IMR-90 (cell line): Measurements from ENCODE around the gene WRAP73. TPM values are rescaled to one million over a fixed set of nuclear protein-coding genes. Genes with fewer than 3 reads are reported as not detected.

Experiments used
- ATAC-seq: fragments of 200-7000 bp; cut with Tn5 transposase; 2 replicates; pipeline ENCODE4 v1.9.1; 2020; ENCODE audit warnings: low read depth, mild to moderate bottlenecking, moderate library complexity
- BruUV-seq: library from RNA; stranded (reverse); fragments of 400-500 nt; replicated peaks from 2 replicates; lab custom pipeline; 2021; lab: Mats Ljungman, UMichigan
- CTCF ChIA-PET: fragments of 300-600 bp; formaldehyde crosslinking; extraction: SDS; loops from one replicate; lab custom pipeline; 2021; ENCODE audit warnings: antibody characterized with exemption; lab: Yijun Ruan, JAX
- POLR2A ChIA-PET: fragments of 300-600 bp; sonication (Branson Sonifier 250); formaldehyde crosslinking; loops from one replicate; lab custom pipeline; 2022; ENCODE audit warnings: antibody characterized with exemption; ENCODE audit not compliant: unreplicated experiment; lab: Charles Lee
- DNase-seq: peaks from one replicate; pipeline ENCODE4 v3.0.0; 2013
- H2AFZ ChIP-seq: replicated peaks from 2 replicates; pipeline ENCODE3; 2013; ENCODE audit warnings: low read length, mild to moderate bottlenecking; ENCODE audit not compliant: poor library complexity
- H2AK5ac ChIP-seq: 2 replicates; pipeline ENCODE4 v1.6.1; 2013; ENCODE audit warnings: low read depth, low read length, inconsistent platforms
- H2AK9ac ChIP-seq: replicated peaks from 2 replicates; pipeline ENCODE3; 2013; ENCODE audit warnings: mild to moderate bottlenecking, low read depth, low read length, moderate library complexity; ENCODE audit not compliant: poor library complexity
- H2BK120ac ChIP-seq: 2 replicates; pipeline ENCODE4 v1.6.1; 2013; ENCODE audit warnings: low read depth, low read length, inconsistent platforms
- H2BK15ac ChIP-seq: 3 replicates; pipeline ENCODE4 v1.6.1; 2013; ENCODE audit warnings: low read depth, low read length, inconsistent platforms
- H2BK20ac ChIP-seq: 2 replicates; pipeline ENCODE4 v1.6.1; 2013; ENCODE audit warnings: low read depth, mild to moderate bottlenecking, inconsistent platforms, low read length, moderate library complexity
- H2BK5ac ChIP-seq: 2 replicates; pipeline ENCODE4 v1.6.1; 2013; ENCODE audit warnings: mild to moderate bottlenecking, low read depth, low read length, inconsistent platforms; ENCODE audit not compliant: poor library complexity, severe bottlenecking
- H3K14ac ChIP-seq: replicated peaks from 2 replicates; pipeline ENCODE4 v1.6.1; 2013; ENCODE audit warnings: low read depth, low read length, inconsistent platforms
- H3K18ac ChIP-seq: 2 replicates; pipeline ENCODE4 v1.6.1; 2013; ENCODE audit warnings: low read depth, low read length, control low read depth
- H3K23ac ChIP-seq: 2 replicates; pipeline ENCODE4 v1.6.1; 2013; ENCODE audit warnings: low read depth, low read length, inconsistent platforms
- H3K27ac ChIP-seq: 2 replicates; pipeline ENCODE4 v1.5.1; 2013; ENCODE audit warnings: mild to moderate bottlenecking, control low read depth, low read length; ENCODE audit not compliant: insufficient read depth
- H3K27me3 ChIP-seq: 2 replicates; pipeline ENCODE4 v1.6.1; 2013; ENCODE audit warnings: low read length; ENCODE audit not compliant: control insufficient read depth, insufficient read depth
- H3K36me3 ChIP-seq: 2 replicates; pipeline ENCODE4 v1.6.1; 2013; ENCODE audit warnings: low read length, mixed read lengths; ENCODE audit not compliant: control insufficient read depth, insufficient read depth
- H3K4ac ChIP-seq: 2 replicates; pipeline ENCODE4 v1.6.1; 2013; ENCODE audit warnings: low read depth, low read length, inconsistent platforms
- H3K4me1 ChIP-seq: 2 replicates; pipeline ENCODE4 v1.6.1; 2013; ENCODE audit warnings: low read length, mixed read lengths; ENCODE audit not compliant: control insufficient read depth, insufficient read depth
- H3K4me2 ChIP-seq: 2 replicates; pipeline ENCODE4 v1.6.1; 2013; ENCODE audit warnings: low read depth, mild to moderate bottlenecking, control low read depth, low read length, moderate library complexity
- H3K4me3 ChIP-seq: 2 replicates; pipeline ENCODE4 v1.5.1; 2013; ENCODE audit warnings: low read depth, mild to moderate bottlenecking, control low read depth, low read length, moderate library complexity; ENCODE audit not compliant: insufficient read depth
- H3K56ac ChIP-seq: 2 replicates; pipeline ENCODE4 v1.6.1; 2013; ENCODE audit warnings: low read length, inconsistent platforms; ENCODE audit not compliant: insufficient read depth; ENCODE audit errors: extremely low read depth
- H3K79me1 ChIP-seq, 2 experiments: 2 replicates each; pipeline ENCODE4 v1.6.1; 2013; ENCODE audit warnings: low read length in 2 of 2, inconsistent platforms in 1 of 2, low read depth in 1 of 2
- H3K9ac ChIP-seq: 2 replicates; pipeline ENCODE4 v1.6.1; 2013; ENCODE audit warnings: low read depth, low read length, control low read depth
- H3K9me1 ChIP-seq: 2 replicates; pipeline ENCODE4 v1.6.1; 2013; ENCODE audit warnings: low read length, inconsistent platforms; ENCODE audit not compliant: insufficient read depth
- H3K9me3 ChIP-seq: 2 replicates; pipeline ENCODE4 v1.6.1; 2013; ENCODE audit warnings: low read length; ENCODE audit not compliant: control insufficient read depth, insufficient read depth
- H4K20me1 ChIP-seq: 2 replicates; pipeline ENCODE4 v1.6.1; 2013; ENCODE audit warnings: low read length, inconsistent platforms; ENCODE audit not compliant: insufficient read depth
- H4K5ac ChIP-seq: 2 replicates; pipeline ENCODE4 v1.6.1; 2013; ENCODE audit warnings: mild to moderate bottlenecking, low read depth, low read length, control low read depth
- H4K8ac ChIP-seq, 2 experiments: 2 replicates each; pipeline ENCODE4 v1.6.1; 2013; ENCODE audit warnings: low read depth in 2 of 2, low read length in 2 of 2, control low read depth in 1 of 2, inconsistent platforms in 1 of 2
- H4K91ac ChIP-seq: 2 replicates; pipeline ENCODE4 v1.6.1; 2013; ENCODE audit warnings: low read depth, low read length, inconsistent platforms; ENCODE audit not compliant: insufficient read depth
- CHD1 ChIP-seq: IDR thresholded peaks from 2 replicates; pipeline ENCODE4 v1.6.1; 2012; ENCODE audit warnings: low read depth, low read length, improper control_type of control experiment
- MAFK ChIP-seq: IDR thresholded peaks from 2 replicates; pipeline ENCODE4 v1.6.1; 2012; ENCODE audit warnings: low read depth, low read length, improper control_type of control experiment
- NFE2L2 ChIP-seq: fragments of 150-350 bp; IDR thresholded peaks from 2 replicates; pipeline ENCODE4 v1.6.1; 2016; ENCODE audit warnings: low read depth, mild to moderate bottlenecking, low read length
- SMC3 ChIP-seq: fragments of 150-350 bp; IDR thresholded peaks from 2 replicates; pipeline ENCODE4 v1.6.1; 2016; ENCODE audit warnings: low read depth, mild to moderate bottlenecking, antibody characterized with exemption, low read length, moderate library complexity
- USF2 ChIP-seq: fragments of 150-350 bp; IDR thresholded peaks from 2 replicates; pipeline ENCODE4 v1.6.1; 2017; ENCODE audit warnings: mild to moderate bottlenecking, antibody characterized with exemption, low read length, low read depth
- WGBS, 2 experiments: methylation state at CpG; one replicate each; pipeline versions ENCODE4 v1.1.5 to v1.1.7; 2013; ENCODE audit warnings: missing lambda C conversion rate in 2 of 2; ENCODE audit not compliant: insufficient read length in 1 of 2; ENCODE audit errors: extremely low coverage in 2 of 2; 5-methylcytosine and 5-hydroxymethylcytosine counted together
- dilution Hi-C: fragments of 300-500 bp; cut with HindIII; formaldehyde crosslinking; loops from one replicate; pipeline ENCODE4 v1.14.3; 2018; ENCODE audit warnings: low sequenced_read_pairs; ENCODE audit not compliant: unreplicated experiment
- in situ Hi-C: fragments of 300-500 bp; cut with MboI; formaldehyde crosslinking; loops from 3 replicates; pipeline ENCODE4 v1.14.3; 2019; ENCODE audit warnings: low sequenced_read_pairs, inconsistent platforms, mixed read lengths
- intact Hi-C: fragments of 100-400 bp; cut with micrococcal nuclease; formaldehyde crosslinking; loops from 2 replicates; pipeline ENCODE4 v1.10.0; 2022
- polyA plus RNA-seq, 3 experiments: library from polyadenylated mRNA; depleted of rRNA; stranded (reverse); fragments of >200 nt; gene quantifications; 2 replicates each; pipeline ENCODE4 v1.2.3, GENCODE V29; 2012; ENCODE audit warnings: low replicate concordance in 1 of 3
- total RNA-seq: library from RNA; depleted of rRNA; stranded (reverse); fragments of >200 nt; gene quantifications from 2 replicates; pipeline ENCODE4 v1.2.3, GENCODE V29; 2012

WRAP73 gene
- total and polyA plus RNA-seq, 2 of the 4 experiments (the other 2 are of a cell fraction): 10.8 to 23.6 TPM

GRCh38 chr1:3692598-3692997 lies 42.7 kb upstream of the WRAP73 start:
- Histone ChIP-seq H3K79me1 (no peaks in the 10 kb centered on the region), H4K20me1 (no peaks in the 10 kb centered on the region), H3K4ac (no peak overlapping the region), H3K23ac (no peak overlapping the region), H2BK15ac (no peak overlapping the region), H2BK20ac (no peak overlapping the region), H2BK120ac (no peak overlapping the region), H3K4me3 (no peak overlapping the region), H2BK5ac (no peak overlapping the region), H3K27ac (no peak overlapping the region), H3K56ac (no peak overlapping the region), H3K9ac (no peak overlapping the region), H3K18ac (no peak overlapping the region), H3K9me1 (no peaks in the 10 kb centered on the region), H3K36me3 (no peaks in the 10 kb centered on the region), H3K9me3 (no peaks in the 10 kb centered on the region), H3K4me2 (no peak overlapping the region), H4K91ac (no peak overlapping the region), H3K4me1 (no peaks in the 10 kb centered on the region), H4K5ac (no peak overlapping the region), H2AK9ac (no peak overlapping the region), H4K8ac (no peak overlapping the region), H3K14ac (no peak overlapping the region), H2AK5ac (no peak overlapping the region), H2AFZ (no peak overlapping the region), H3K27me3 (peaks cover 29% of the 10 kb centered on the region; the same call in 1 of the 2 replicates)
- POLR2A ChIA-PET: no interaction called here
- CTCF ChIA-PET: interaction anchor here (0.6 kb wide), 1 partner anchor 32 kb away, joined by 3 read pairs; no protein-coding TSS in a partner anchor
- dilution Hi-C loops (no loop called here), in situ Hi-C loops (no loop called here), intact Hi-C loops (no loop called here)
- BruUV-seq: no TSS peak
- DNase-seq (no peak), ATAC-seq (no peak)
- WGBS, 2 experiments: 53% methylated on average over 3 of the region's 13 CpGs; no CpG with 5 or more reads in 1 of the 2 experiments
- TF ChIP-seq USF2 (no peak), CHD1 (no peak), NFE2L2 (no peak), MAFK (no peak), SMC3 (no peak)
